ENCODE results near the gene MIA2.
"Not testable (repeated sequence)": the region's sequence is repeated elsewhere in the genome, so short reads cannot be mapped to it uniquely, and the experiment has no call there.

Gene MIA2

GRCh38 chr14:39247256-39247655, 13.5 kb downstream of the MIA2 start:
- no peak for DNase-seq (ENCODE audit: low read depth in 1 of 2, low spot score in 1 of 2)
- Histone ChIP-seq H3K4me3 (replicated peaks; ENCODE audit: insufficient read depth, low read length) (no peak overlapping the region), H3K27ac (replicated peaks) (no peak overlapping the region), H3K27me3 (ENCODE audit: insufficient read depth, poor library complexity, severe bottlenecking) (no peaks in the 10 kb centered on the region)
- TF ChIP-seq GABPA (IDR thresholded peaks at IDR 0.05; ENCODE audit: low read depth) (no peak), POLR2AphosphoS5 (IDR thresholded peaks at IDR 0.05; ENCODE audit: low read depth) (no peak), CTCF (IDR thresholded peaks at IDR 0.05; ENCODE audit: insufficient read depth, low read length) (no peak), SPI1 (IDR thresholded peaks at IDR 0.05; ENCODE audit: borderline replicate concordance, low read depth) (no peak), REST (IDR thresholded peaks at IDR 0.05; ENCODE audit: insufficient replicate concordance, low read depth) (no peak)

- Histone ChIP-seq H3K27me3 (ENCODE audit: insufficient read depth, poor library complexity, severe bottlenecking) (no peaks in the 10 kb centered on the region), H3K27ac (replicated peaks) (no peak overlapping the region), H3K4me3 (replicated peaks; ENCODE audit: insufficient read depth, low read length) (no peak overlapping the region)
- TF ChIP-seq SPI1 (IDR thresholded peaks at IDR 0.05; ENCODE audit: borderline replicate concordance, low read depth): no peak
- no peak for TF ChIP-seq POLR2AphosphoS5 (IDR thresholded peaks at IDR 0.05; ENCODE audit: low read depth)
- TF ChIP-seq REST (IDR thresholded peaks at IDR 0.05; ENCODE audit: insufficient replicate concordance, low read depth): no peak
- TF ChIP-seq GABPA (IDR thresholded peaks at IDR 0.05; ENCODE audit: low read depth): no peak
- no peak for TF ChIP-seq CTCF (IDR thresholded peaks at IDR 0.05; ENCODE audit: insufficient read depth, low read length)
- no peak for DNase-seq (ENCODE audit: low read depth in 1 of 2, low spot score in 1 of 2)
Observed at GRCh38 chr14:39251547-39251946, 17.8 kb downstream of the MIA2 start.

GRCh38 chr14:39257388-39257787, 23.7 kb downstream of the MIA2 start:
- not testable (repeated sequence) for H3K27ac ChIP-seq (replicated peaks); DNase-seq (ENCODE audit: low read depth in 1 of 2, low spot score in 1 of 2); H3K27me3 ChIP-seq (ENCODE audit: insufficient read depth, poor library complexity, severe bottlenecking); H3K4me3 ChIP-seq (replicated peaks; ENCODE audit: insufficient read depth, low read length)

GRCh38 chr14:39258782-39259545, 25.2 kb downstream of the MIA2 start:
- Histone ChIP-seq H3K4me3 (replicated peaks; ENCODE audit: insufficient read depth, low read length) (no peak overlapping the region), H3K27me3 (ENCODE audit: insufficient read depth, poor library complexity, severe bottlenecking) (no peaks in the 10 kb centered on the region), H3K27ac (replicated peaks) (no peak overlapping the region)

More at GRCh38 chr14:39258782-39259545, 25.2 kb downstream of the MIA2 start:
- no peak for DNase-seq (ENCODE audit: low read depth in 1 of 2, low spot score in 1 of 2)
- no peak for TF ChIP-seq CTCF (IDR thresholded peaks at IDR 0.05; ENCODE audit: insufficient read depth, low read length)
- no peak for TF ChIP-seq POLR2AphosphoS5 (IDR thresholded peaks at IDR 0.05; ENCODE audit: low read depth)
- TF ChIP-seq REST (IDR thresholded peaks at IDR 0.05; ENCODE audit: insufficient replicate concordance, low read depth): no peak
- no peak for TF ChIP-seq GABPA (IDR thresholded peaks at IDR 0.05; ENCODE audit: low read depth)
- no peak for TF ChIP-seq SPI1 (IDR thresholded peaks at IDR 0.05; ENCODE audit: borderline replicate concordance, low read depth)
